ENCODE results near the gene CLMP. TPM values are rescaled to one million over a fixed set of nuclear protein-coding genes. Genes with fewer than 3 reads are reported as not detected.
"Not testable (repeated sequence)": the region's sequence is repeated elsewhere in the genome, so short reads cannot be mapped to it uniquely, and the experiment has no call there.

Gene CLMP
- total RNA-seq, 1 experiment from 2014 or later: 17.3 TPM

DNA sequence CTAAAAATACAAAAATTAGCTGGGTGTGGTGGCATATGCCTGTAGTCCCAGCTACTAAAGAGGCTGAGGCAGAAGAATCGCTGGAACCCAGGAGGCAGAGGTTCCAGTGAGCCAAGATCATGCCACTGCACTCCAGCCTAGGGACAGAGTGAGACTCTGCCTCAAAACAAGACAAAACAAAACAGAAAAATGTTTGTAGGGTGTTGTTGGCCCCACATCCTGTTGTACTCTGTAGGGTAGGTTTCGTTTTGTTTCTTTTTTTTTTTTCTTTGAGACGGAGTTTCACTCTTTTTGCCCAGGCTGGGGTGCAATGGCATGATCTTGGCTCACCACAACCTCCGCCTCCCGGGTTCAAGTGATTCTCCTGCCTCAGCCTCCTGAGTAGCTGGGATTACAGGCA is 107.4 kb downstream of the CLMP start:
- H3K4me3 ChIP-seq; DNase-seq; H3K9me3 ChIP-seq (replicated peaks); H3K27me3 ChIP-seq; H3K36me3 ChIP-seq; H3K4me1 ChIP-seq; H3K27ac ChIP-seq: not testable (repeated sequence)

DNA sequence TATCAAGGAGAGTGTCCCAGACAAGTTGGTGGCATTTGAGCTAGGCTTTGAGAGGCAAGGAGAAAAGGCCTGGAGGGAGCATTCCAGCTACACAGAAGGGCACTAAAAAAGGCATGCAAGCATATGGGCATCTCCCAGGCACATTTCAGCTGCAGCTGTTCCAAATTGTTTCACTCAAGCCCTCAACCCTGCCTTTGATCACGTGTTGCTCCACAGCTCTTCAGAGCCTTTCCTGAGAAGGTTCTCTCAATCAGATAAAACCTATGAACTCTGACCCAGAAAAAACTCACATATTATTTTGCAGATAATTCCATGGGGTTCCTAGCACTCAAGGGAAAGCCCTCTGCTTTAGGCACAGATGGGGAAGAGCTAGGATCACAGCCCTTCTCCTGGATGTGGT is 108.7 kb downstream of the CLMP start:
- peak overlapping the region; percentile 46 for H3K27ac ChIP-seq
- H3K27me3 ChIP-seq: no peaks in the 10 kb centered on the region
- H3K36me3 ChIP-seq: peaks cover 2% of the 10 kb centered on the region; the same call in 1 of the 2 replicates
- H3K4me3 ChIP-seq: no peak overlapping the region
- DNase-seq: peak; percentile 75 to 89
- H3K9me3 ChIP-seq (replicated peaks): no peaks in the 10 kb centered on the region
- peaks cover 4% of the 10 kb centered on the region for H3K4me1 ChIP-seq

DNA sequence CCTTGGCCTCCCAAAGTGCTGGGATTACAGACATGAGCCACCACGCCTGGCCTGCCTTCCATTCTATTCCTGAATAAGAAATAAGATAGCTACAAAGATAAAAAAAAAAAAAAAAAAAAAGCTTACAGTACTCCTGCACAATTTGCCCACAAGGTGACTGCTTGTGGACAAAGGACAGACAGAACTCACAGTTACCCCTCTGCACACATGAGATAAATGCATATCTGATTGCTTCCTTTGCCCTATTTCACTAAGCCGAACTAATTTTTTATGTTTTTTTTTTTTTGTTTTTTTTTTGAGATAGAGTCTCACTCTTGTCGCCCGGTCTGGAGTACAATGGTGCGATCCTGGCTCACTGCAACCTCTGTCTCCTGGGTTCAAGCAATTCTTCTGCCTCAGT is 109.6 kb downstream of the CLMP start:
- H3K27ac ChIP-seq: no peak overlapping the region
- H3K27me3 ChIP-seq: no peaks in the 10 kb centered on the region
- H3K9me3 ChIP-seq (replicated peaks): no peaks in the 10 kb centered on the region
- no peak overlapping the region for H3K4me3 ChIP-seq
- H3K36me3 ChIP-seq: peaks cover 2% of the 10 kb centered on the region; the same call in 1 of the 2 replicates
- H3K4me1 ChIP-seq: peaks cover 4% of the 10 kb centered on the region
- no peak for DNase-seq

DNA sequence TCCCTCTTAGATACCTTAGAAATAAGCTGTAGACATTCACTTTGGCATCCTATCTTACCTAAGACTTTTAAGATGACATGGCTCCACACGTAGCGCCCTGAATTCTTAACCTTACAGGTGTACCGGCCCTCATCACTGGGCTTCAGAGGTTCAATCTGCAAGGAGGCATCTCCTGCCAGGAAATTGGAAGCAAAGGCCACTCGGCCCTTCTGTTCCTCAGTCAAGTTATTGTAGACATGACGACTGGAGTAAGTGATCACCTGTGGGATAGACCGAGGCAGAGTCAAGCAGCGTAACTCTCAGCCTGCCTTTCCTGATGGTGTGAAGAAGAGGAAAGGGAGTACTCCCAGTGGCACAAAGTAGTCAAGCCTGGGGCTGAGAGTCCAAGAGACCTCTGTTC is 110.6 kb downstream of the CLMP start:
- H3K36me3 ChIP-seq: peaks cover 2% of the 10 kb centered on the region; the same call in 1 of the 2 replicates
- no peak overlapping the region for H3K27ac ChIP-seq
- DNase-seq: no peak
- no peaks in the 10 kb centered on the region for H3K27me3 ChIP-seq
- H3K4me3 ChIP-seq: no peak overlapping the region
- peaks cover 4% of the 10 kb centered on the region for H3K4me1 ChIP-seq
- no peaks in the 10 kb centered on the region for H3K9me3 ChIP-seq (replicated peaks)

DNA sequence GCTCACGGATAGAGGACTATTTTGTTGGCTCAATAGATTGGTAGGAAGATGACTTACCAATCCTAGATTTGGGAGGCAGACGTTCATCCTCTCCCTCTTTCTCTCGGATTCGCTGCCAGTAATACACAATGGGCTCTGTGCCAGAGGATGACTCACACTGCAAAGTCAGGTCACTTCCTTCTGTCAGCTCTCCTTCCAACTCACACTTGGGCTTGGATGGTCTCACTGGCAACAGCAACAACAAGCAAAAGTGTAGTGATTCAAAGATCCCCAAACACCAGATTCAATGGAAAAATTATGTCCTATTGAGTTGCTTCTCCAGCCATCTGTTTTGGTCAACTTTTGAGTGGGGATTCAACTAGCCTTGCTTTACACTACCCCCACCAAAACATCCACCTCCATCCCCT is 111.4 kb downstream of the CLMP start:
- H3K36me3 ChIP-seq: peaks cover 2% of the 10 kb centered on the region; the same call in 1 of the 2 replicates
- H3K27me3 ChIP-seq: no peaks in the 10 kb centered on the region
- DNase-seq: peak; percentile 65 to 76

DNA sequence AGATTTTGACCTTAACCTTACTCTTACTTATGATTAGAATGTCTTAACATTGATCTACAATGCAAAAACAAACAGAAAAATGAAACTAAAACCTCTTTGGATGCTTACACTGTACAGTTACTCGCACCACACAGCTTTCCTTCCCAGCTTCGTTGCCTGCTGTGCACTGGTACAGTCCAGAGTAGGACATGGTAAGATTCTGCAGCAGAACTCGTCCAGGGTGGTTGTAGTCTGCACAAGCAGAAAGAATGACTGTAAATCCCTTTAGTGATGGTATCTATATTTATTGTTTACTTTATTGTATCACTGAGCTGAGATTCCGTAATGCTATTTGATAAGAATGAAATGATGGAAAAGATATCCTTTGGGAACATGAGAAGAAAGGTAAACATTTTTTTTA is 112.1 kb downstream of the CLMP start:
- peaks cover 4% of the 10 kb centered on the region for H3K4me1 ChIP-seq
- DNase-seq: no peak
- peaks cover 2% of the 10 kb centered on the region; the same call in 1 of the 2 replicates for H3K36me3 ChIP-seq
- no peaks in the 10 kb centered on the region for H3K27me3 ChIP-seq
- H3K27ac ChIP-seq: no peak overlapping the region
- H3K9me3 ChIP-seq (replicated peaks): no peaks in the 10 kb centered on the region
- H3K4me3 ChIP-seq: no peak overlapping the region

More for the DNA sequence above, 111.4 kb downstream of the CLMP start:
- Histone ChIP-seq H3K4me3 (no peak overlapping the region), H3K27ac (no peak overlapping the region), H3K4me1 (peaks cover 4% of the 10 kb centered on the region), H3K9me3 (replicated peaks) (no peaks in the 10 kb centered on the region)

DNA sequence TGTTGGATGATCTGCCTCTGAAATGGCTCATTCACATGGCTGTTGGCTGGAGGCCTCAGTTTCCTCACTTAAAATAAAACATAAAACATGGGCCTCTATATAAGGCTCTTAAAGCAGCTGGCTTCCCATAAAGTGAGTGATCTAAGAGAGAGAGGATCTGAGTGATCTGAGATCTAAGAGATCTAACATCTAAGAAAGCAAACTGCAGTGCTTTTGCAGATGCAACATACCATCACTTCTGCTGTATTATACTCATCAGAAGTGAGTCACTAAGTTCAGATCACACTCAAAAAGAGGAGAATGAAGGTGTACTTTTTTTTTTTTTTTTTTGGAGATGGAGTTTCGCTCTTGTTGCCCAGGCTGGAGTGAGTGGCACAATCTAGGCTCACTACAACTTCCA is 115.0 kb downstream of the CLMP start:
- peaks cover 5% of the 10 kb centered on the region; the same call in 1 of the 2 replicates for H3K36me3 ChIP-seq
- no peak overlapping the region for H3K27ac ChIP-seq

DNA sequence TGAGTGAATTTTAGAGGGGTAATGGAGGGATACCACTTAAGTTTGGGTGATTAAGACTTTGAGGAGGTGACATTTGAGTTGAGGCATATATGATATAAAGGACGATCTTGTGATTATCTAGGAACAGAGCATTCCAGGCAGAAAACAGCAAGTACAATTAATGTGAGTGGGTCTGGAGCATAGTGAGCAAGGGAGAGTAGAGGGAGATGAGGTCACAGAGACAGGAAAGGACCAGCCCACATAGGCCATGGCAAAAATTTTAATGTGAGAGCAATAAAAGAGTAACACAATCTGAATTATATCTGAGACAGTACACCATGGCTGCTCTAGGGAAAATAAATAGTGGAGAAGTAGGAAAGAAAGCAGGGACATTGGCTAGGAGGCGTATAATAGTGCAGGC is 118.6 kb downstream of the CLMP start:
- H3K36me3 ChIP-seq: 0 out of 2 replicates have a peak, but pooled peaks cover 2% of the 10 kb centered on the region
- no peak overlapping the region for H3K4me3 ChIP-seq
- no peaks in the 10 kb centered on the region for H3K4me1 ChIP-seq
- H3K27ac ChIP-seq: no peak overlapping the region
- H3K9me3 ChIP-seq (replicated peaks): no peaks in the 10 kb centered on the region
- H3K27me3 ChIP-seq: no peaks in the 10 kb centered on the region
- DNase-seq: no peak

More for the DNA sequence above, 115.0 kb downstream of the CLMP start:
- H3K9me3 ChIP-seq (replicated peaks): no peaks in the 10 kb centered on the region
- H3K27me3 ChIP-seq: no peaks in the 10 kb centered on the region
- H3K4me3 ChIP-seq: no peak overlapping the region
- H3K4me1 ChIP-seq: no peaks in the 10 kb centered on the region
- DNase-seq: no peak

DNA sequence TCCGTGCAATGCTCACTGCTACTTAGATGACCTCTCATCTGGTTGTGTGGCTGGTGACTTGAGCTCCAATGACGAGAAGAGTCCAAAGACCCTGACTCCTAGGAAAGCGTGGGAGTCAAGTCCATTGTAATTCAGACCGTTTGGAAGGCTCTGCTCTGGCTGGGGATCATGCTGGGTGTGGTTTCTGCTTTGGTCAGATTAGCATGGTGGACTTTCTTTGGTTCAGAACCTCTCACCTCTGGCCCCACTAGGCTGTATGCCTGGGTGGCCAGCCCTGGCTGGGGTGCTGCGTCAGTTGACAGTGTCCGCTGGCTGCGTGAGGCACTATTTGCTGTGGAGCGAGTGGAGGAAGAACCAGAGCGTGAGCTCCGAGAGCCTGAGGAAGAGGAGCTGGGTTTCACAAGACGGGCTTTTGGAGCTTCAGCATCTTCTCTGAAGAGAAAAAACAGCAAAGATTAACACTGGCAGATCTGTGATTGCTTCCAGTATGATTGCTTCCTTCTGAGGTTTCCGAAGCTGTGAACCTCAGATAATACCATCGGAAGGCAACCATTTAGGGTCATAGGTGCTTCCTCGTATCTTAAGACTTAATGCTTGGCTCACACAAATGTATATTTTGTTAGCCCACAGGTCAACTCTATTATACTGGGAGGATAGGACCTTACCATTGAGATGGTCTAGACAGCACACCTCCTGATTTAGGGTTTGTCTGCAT is 121.5 kb downstream of the CLMP start:
- Histone ChIP-seq H3K36me3 (0 out of 2 replicates have a peak, but pooled peaks cover 2% of the 10 kb centered on the region), H3K9me3 (replicated peaks) (no peaks in the 10 kb centered on the region), H3K4me1 (no peaks in the 10 kb centered on the region), H3K27ac (no peak overlapping the region), H3K4me3 (no peak overlapping the region), H3K27me3 (no peaks in the 10 kb centered on the region)
- no peak for DNase-seq

DNA sequence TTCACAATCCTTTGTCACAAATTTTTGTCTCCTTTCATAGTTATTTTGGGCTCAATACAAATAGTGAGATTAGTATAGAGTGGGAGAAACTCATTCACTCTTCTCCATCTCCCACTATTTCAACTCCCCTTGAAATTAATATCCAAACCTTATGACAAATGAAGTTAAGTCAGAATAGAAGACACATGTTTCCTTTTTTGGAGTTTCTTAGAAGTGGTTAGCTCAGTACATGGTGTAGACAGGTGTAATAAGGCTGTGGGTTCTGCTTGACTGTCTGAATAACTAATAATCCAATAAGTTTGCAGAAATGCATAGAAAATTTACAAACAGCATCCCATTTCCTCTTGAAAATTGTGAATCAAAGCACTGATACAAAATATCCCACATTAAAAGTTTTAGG is 122.3 kb downstream of the CLMP start:
- no peak for DNase-seq
- Histone ChIP-seq H3K27ac (no peak overlapping the region), H3K4me1 (no peaks in the 10 kb centered on the region), H3K4me3 (no peak overlapping the region), H3K36me3 (0 out of 2 replicates have a peak, but pooled peaks cover 2% of the 10 kb centered on the region), H3K27me3 (no peaks in the 10 kb centered on the region), H3K9me3 (replicated peaks) (no peaks in the 10 kb centered on the region)

DNA sequence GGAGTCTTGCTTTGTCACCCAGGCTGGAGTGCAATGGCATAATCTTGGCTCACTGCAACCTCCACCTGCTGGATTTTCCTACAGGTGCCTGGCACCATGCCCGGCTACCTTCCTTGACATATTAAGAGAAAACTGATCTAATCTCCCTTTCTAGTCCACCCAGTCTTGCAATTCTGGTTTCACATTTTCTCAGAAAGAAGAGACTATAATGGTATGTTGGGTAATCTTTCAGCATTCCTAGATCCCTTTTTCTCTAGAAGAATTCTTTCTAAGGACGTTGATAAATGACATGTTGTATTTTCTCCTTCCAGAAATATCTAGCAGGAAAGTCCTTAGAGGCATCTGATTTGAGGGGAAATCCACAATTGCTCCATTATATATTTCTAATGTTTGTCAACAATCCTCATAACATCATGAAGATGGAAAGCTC is 122.7 kb downstream of the CLMP start:
- Histone ChIP-seq H3K4me3 (no peak overlapping the region), H3K36me3 (0 out of 2 replicates have a peak, but pooled peaks cover 2% of the 10 kb centered on the region), H3K27me3 (no peaks in the 10 kb centered on the region), H3K27ac (no peak overlapping the region), H3K4me1 (no peaks in the 10 kb centered on the region), H3K9me3 (replicated peaks) (no peaks in the 10 kb centered on the region)
- no peak for DNase-seq

DNA sequence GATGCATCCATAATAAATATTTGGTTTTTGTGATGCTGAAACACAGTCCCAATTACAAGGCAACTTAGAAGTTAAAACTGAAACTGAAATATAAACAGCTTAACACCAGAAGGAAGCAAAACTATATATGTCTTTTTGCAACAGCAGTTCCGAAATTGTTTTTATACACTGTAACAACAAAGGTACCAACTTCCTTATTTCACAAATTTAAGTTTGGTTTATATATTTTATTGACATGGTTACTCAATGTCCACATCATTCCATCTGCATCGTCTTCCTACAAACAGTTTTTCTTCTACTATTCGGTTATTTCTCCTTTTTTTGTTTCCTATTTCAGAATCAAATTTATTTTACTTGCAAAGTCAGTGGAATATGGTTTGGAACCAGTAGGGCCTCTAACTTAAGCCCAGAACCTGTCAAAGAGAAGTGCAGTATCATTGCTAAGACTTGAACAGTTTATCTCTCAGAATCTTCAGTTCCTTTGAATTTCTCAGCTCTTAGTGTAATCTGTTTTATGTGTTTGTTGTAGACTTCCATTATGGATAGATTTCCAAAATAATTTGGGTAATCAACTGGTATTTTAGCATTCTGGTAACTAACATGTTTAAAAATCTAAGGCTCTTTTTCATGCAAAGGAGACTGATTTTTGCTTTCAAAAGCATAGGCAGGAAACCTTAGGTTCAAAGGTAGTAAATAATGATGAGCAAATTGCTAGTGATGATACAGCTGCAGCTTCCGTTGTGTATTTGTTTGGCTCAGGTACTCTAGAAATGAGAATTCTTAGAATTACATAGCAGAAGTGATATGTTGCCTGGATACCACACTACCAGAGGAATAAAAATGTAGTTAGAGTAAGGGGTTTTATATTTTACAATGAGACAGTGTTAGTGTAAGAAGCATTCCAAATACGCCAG is 124.9 kb downstream of the CLMP start:
- no peaks in the 10 kb centered on the region for H3K27me3 ChIP-seq
- no peak overlapping the region for H3K27ac ChIP-seq
- H3K4me3 ChIP-seq: no peak overlapping the region
- H3K4me1 ChIP-seq: no peaks in the 10 kb centered on the region
- no peaks in the 10 kb centered on the region for H3K9me3 ChIP-seq (replicated peaks)
- no peaks in the 10 kb centered on the region for H3K36me3 ChIP-seq
- DNase-seq: no peak

DNA sequence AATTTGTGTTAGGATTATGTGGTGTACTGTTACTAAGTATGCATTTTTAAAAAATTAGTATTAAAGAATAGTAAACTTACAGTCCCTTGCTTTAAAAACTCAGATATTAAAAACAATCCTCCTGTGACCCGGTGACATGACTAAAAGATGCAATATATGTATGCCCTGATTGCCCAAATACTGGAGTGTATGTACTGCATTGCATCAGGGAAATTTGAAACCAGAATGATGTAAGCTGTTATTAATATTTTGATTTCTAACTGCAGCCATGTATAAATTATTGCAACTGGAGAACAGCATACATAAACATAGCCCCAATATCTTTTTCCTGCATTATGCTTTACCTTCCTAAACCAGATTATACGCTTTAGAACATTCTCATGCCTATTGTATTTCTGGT is 129.4 kb downstream of the CLMP start:
- H3K36me3 ChIP-seq: peaks cover 12% of the 10 kb centered on the region
- no peaks in the 10 kb centered on the region for H3K27me3 ChIP-seq
- no peaks in the 10 kb centered on the region for H3K9me3 ChIP-seq (replicated peaks)
- DNase-seq: no peak
- H3K4me3 ChIP-seq: no peak overlapping the region
- H3K4me1 ChIP-seq: peaks cover 8% of the 10 kb centered on the region; the same call in 1 of the 2 replicates
- no peak overlapping the region for H3K27ac ChIP-seq

DNA sequence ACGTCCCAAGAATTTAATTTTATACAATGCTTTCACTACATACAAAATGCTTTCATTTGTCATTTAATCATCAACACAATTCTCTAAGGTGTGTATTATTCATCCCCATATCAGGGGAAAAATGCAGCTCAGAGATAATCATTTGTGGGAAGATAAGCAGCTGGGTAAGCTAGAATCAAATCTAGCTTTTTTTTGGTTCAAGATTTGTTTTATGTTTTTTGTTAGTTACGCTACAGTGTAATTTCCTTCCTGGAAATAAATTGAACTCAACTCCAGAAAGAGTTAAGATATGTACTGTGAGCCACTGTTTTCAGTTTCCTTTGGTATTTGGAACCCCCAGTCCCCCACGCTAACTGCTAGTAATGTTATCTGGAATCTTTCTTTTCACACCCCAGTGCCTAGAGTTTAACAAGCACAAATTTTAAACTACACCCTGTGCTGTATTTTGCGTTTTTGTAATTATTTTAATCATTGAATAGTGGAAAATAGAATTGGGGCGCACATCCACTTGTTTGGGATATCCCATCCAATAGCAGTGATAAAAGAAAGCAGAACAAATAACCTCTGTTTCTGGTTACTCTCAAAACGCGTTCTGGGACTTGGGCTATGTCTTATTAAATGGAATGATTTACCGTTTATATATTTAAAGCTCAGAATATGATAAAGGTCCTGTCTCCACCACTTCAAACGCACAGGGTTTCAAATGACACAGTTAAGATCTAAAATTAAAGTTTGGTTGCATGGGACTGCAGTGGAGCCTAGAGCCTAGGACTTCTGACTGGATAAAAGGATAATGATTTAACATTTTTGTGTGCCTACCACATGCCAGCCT is 131.0 kb downstream of the CLMP start:
- Histone ChIP-seq H3K4me1 (peaks cover 8% of the 10 kb centered on the region; the same call in 1 of the 2 replicates), H3K27me3 (no peaks in the 10 kb centered on the region), H3K36me3 (peaks cover 28% of the 10 kb centered on the region), H3K27ac (peak overlapping the region; percentile 100), H3K9me3 (replicated peaks) (no peaks in the 10 kb centered on the region), H3K4me3 (peak overlapping the region; percentile 92)
- DNase-seq: no peak

All from SJCRH30 (cell line).